SK-N-MC (cell line): ENCODE data around the gene HORMAD2.

ENCODE experiments used
- EZH2 ChIP-seq: fragments of 200-600 bp; sonication (generic); IDR thresholded peaks from one replicate; pipeline ENCODE4 v1.6.1; 2017; ENCODE audit warnings: antibody characterized with exemption
- POLR2AphosphoS5 ChIP-seq: IDR thresholded peaks from 2 replicates; pipeline ENCODE4 v1.6.1; 2012; ENCODE audit warnings: mild to moderate bottlenecking, low read depth, low read length, borderline replicate concordance

- TF ChIP-seq POLR2AphosphoS5 (no peak), EZH2 (no peak)
Measured at GRCh38 chr22:30080805-30081204, 541 bp downstream of the HORMAD2 start.
